B cell (primary cell): ENCODE measurements around the gene PPTC7.

Experiments used
- CTCF ChIP-seq: fragments of 200-600 bp; IDR thresholded peaks from one replicate; pipeline ENCODE4 v1.8.0; 2022; ENCODE audit warnings: antibody characterized with exemption, mild to moderate bottlenecking
- EZH2 ChIP-seq: IDR thresholded peaks from 2 replicates; pipeline ENCODE4 v1.6.1; 2012; ENCODE audit warnings: borderline replicate concordance, low read depth, mild to moderate bottlenecking, moderate library complexity, low read length; ENCODE audit not compliant: insufficient read depth, poor library complexity, severe bottlenecking

- no peak for TF ChIP-seq CTCF
- no peak for TF ChIP-seq EZH2
Measured at GRCh38 chr12:110546339-110546738, 36.8 kb downstream of the PPTC7 start.
